ENCODE measurements around the gene CARMIL1.

CARMIL1 gene

GRCh38 chr6:25485821-25486534, 206.8 kb downstream of the CARMIL1 start:
- DNase-seq: no peak

DNA sequence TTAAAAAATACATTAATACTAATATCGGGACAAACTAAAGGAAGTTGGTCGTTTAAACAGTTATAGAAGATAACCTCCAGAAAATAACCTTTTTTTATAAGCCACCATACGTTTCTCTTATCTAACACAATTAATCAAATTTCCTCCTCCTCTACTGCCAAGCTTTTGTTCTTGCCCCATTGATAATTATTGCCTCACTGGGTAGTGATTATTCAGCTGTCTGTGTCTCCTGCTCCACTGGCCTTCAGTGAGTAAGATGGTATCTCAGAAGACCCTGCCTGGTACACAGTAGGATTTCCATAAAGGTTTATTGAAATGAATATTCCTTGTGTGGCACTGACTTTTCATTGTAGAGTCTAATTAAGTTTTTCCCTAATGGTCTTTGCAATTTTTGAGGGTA, 207.4 kb downstream of the CARMIL1 start:
- DNase-seq: no peak

- DNase-seq: no peak
Measured at GRCh38 chr6:25487012-25487411, 207.8 kb downstream of the CARMIL1 start.

DNA sequence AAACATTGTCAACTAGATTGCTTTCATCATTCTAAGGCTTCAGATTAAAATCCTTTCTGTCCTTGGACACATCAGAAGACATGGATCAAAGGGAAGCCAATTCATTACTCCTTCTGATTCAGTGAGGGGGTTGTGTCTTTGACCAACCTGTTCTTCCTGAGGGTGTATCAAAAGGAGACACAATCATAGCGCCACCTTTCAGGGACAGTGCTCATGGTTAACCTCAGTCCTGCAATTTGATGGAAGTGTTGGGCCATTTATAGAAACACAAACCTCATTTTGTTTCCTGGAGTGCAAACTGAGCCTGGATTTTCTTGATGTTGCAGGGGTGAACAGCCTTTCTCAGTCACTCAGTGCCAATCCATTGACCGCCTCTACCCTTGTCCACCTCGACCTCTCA, 209.0 kb downstream of the CARMIL1 start:
- DNase-seq: no peak

- no peak for DNase-seq
Measured at GRCh38 chr6:25489399-25489798, 210.2 kb downstream of the CARMIL1 start.

- DNase-seq: peak; percentile 63
Measured at GRCh38 chr6:25490018-25490801, 211.0 kb downstream of the CARMIL1 start.

DNA sequence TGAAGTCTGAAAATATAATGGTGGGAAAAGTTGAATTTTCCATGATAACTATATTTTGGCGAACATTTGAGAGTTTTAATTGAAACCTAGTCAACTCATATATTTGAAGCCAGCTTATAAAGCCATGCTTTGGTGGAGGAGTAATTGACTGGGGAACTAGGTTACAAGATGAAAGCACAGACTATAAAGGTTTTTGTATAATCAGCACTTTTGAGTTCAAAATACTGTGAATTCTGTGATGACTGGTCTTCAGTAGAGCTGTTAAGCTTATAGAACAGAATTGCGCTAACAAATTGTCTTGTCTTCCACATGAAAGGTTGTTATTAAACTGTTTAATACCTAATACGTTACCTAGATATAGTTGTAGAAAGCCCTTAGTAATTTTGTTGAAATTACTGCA, 213.8 kb downstream of the CARMIL1 start:
- DNase-seq: no peak

GRCh38 chr6:25494469-25494868, 215.3 kb downstream of the CARMIL1 start:
- DNase-seq: no peak

- no peak for DNase-seq
Measured at GRCh38 chr6:25497383-25498040, 218.3 kb downstream of the CARMIL1 start.

DNA sequence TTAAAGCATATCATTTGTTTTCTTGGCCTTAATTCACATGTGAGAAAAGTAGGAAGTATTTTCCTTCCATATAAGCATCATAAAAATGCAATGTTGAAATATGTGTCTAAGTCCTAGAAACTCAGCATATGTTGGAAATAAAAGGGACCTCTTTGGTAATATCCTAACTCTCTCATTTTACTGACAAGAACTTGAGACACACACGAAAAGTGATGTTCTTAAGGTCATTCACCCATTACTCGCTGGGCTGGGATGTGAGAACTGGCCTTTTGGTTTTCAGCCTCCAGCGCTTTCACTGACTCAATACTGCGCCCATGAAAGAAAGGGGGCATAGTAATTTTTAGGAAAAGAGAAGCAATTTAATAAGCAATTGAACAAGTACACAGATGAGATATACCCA, 219.3 kb downstream of the CARMIL1 start:
- DNase-seq: no peak

- no peak for DNase-seq
Measured at GRCh38 chr6:25499615-25500235, 220.6 kb downstream of the CARMIL1 start.

- DNase-seq: no peak
Measured at GRCh38 chr6:25503686-25504085, 224.5 kb downstream of the CARMIL1 start.

DNA sequence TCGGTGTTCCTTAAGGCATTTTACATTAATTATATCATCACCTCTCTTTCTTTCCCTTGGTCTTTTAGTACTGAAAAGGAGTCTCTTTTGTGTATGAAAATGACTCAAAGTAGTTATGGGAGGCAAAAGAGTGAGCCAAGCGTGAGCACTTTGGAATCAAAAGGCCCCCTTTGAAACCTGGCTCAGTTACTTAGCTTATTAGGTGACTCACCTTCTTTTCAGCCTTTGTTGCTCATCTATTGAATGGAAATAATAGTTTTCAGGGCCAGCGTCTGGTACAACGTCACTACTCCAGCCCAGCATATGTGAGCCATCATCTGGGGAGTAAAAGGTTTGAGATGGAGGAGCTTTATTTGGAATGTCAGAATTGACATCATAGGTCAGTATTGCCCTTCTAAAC, 225.5 kb downstream of the CARMIL1 start:
- DNase-seq: no peak

GRCh38 chr6:25506020-25506419, 226.8 kb downstream of the CARMIL1 start:
- DNase-seq: no peak

- DNase-seq: no peak
Measured at GRCh38 chr6:25508051-25508450, 228.9 kb downstream of the CARMIL1 start.

GRCh38 chr6:25511376-25511775, 232.2 kb downstream of the CARMIL1 start:
- DNase-seq: no peak

GRCh38 chr6:25512560-25512959, 233.4 kb downstream of the CARMIL1 start:
- no peak for DNase-seq

- no peak for DNase-seq
Measured at GRCh38 chr6:25519856-25520255, 240.7 kb downstream of the CARMIL1 start.

DNA sequence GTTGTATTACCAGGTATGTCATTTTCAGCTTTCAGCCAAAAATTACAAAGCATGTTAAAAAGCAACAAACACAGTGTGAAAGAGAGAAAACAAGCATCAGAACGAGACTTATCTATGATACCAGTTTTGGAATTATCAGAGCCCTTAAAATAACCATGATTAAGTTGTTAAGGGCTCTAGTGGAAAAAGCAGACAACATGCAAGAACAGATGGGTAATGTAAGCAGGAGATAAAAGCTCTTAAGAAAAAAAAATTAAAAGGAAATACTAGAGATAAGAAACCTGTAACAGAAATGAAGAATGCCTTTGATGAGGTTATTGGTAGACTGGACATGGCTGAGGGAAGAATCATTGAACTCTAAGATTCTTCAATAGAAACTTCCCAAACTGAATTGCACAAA, 245.4 kb downstream of the CARMIL1 start:
- DNase-seq: no peak

DNA sequence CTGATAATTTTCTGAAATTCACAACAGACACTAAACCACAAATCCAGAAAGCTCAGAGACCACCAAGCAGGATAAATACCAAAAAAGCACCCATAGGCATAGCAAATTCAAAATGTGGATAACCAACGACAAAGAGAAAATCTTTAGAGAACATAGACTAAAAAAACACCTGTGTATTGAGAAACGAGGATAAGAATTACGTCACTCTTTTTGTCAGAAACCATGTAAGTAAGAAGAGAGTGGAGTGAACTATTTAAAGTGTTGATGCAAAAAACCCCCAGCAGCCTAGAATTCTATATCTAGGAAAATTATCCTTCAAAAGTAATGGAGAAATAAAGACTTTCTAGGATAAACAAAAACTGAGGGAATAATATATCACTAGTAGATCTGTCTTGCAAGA, 245.9 kb downstream of the CARMIL1 start:
- DNase-seq: no peak

- no peak for DNase-seq
Measured at GRCh38 chr6:25534942-25535631, 255.9 kb downstream of the CARMIL1 start.

DNA sequence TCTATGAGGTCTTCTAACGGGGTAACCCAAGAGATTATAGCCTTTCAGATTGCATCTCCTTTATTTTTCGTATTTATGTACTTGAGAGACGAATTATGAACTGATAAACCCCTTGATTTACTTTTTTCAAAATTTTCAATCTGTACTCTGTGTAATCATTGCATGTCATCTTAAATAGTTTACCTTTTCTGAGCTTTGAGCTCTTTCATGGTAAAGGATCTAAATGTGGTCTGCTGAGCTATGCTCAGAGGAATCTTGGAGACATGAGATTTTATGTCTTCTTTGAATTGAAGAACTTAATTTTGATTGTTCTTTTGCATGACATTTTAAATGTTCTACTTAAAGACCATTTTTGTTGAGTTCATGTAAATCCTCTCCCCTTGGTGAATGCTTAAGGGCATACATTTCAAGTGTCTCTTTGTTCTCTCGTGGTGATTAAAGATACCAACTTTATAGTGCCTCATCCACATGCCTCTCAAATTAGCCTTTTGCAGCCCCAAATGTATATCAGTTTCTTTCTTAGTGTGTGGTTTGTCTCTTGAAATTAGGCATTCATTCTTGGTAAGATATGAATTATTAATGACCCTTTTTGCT, 256.6 kb downstream of the CARMIL1 start:
- no peak for DNase-seq
